Psoas muscle (tissue), 8 donors: ENCODE data around the gene TMEM14A. TPM values are rescaled to one million over a fixed set of nuclear protein-coding genes. Genes with fewer than 3 reads are reported as not detected.

Source experiments
- ATAC-seq, 4 donors: fragments of 200-7000 bp; cut with Tn5 transposase; one replicate each; pipeline ENCODE4 v1.9.1; 2020; ENCODE audit warnings: moderate library complexity in 3 of 4, mild to moderate bottlenecking in 2 of 4
- DNase-seq, 2 donors: peaks; one replicate each; pipeline ENCODE4 v3.0.0-alpha.2; 2020
- H3K27ac ChIP-seq: fragments of 200-600 bp; one replicate; pipeline ENCODE4 v1.8.0; 2022
- H3K27me3 ChIP-seq, 3 donors: fragments of 200-600 bp in 1 of 3; one replicate each; pipeline versions ENCODE4 v1.6.1 to v1.8.0; 2013 to 2022; ENCODE audit warnings: low read length in 2 of 3, mild to moderate bottlenecking in 2 of 3, moderate library complexity in 1 of 3; ENCODE audit not compliant: insufficient read depth in 3 of 3
- H3K36me3 ChIP-seq, 2 donors: fragments of 200-600 bp in 1 of 2; one replicate each; pipeline versions ENCODE4 v1.6.1 to v1.8.0; 2013 to 2022; ENCODE audit warnings: low read depth in 1 of 2, mild to moderate bottlenecking in 1 of 2, moderate library complexity in 1 of 2; ENCODE audit not compliant: insufficient read depth in 1 of 2
- H3K4me1 ChIP-seq: fragments of 200-600 bp; one replicate; pipeline ENCODE4 v1.8.0; 2022
- H3K4me3 ChIP-seq: fragments of 200-600 bp; one replicate; pipeline ENCODE4 v1.8.0; 2022; ENCODE audit warnings: mild to moderate bottlenecking
- H3K9me3 ChIP-seq: fragments of 200-600 bp; one replicate; pipeline ENCODE4 v1.8.0; 2022
- CTCF ChIP-seq: fragments of 200-600 bp; IDR thresholded peaks from one replicate; pipeline ENCODE4 v1.8.0; 2022; ENCODE audit warnings: antibody characterized with exemption
- WGBS, 3 donors: extraction: QIAGEN DNeasy Blood & Tissue Kit; methylation state at CpG; one replicate each; pipeline versions ENCODE4 v1.1.6 to v1.1.7; 2013; 5-methylcytosine and 5-hydroxymethylcytosine counted together
- intact Hi-C, 2 donors: fragments of 100-400 bp; cut with DNase I; formaldehyde crosslinking; loops; one replicate each; pipeline versions ENCODE4 v1.11.0 to v1.14.2; 2022
- polyA plus RNA-seq, 3 donors: library from polyadenylated mRNA; stranded (reverse); fragments of 200-250 nt; gene quantifications; one replicate each; pipeline ENCODE4 v1.2.3, GENCODE V29; 2013
- total RNA-seq, 4 donors: library from RNA; stranded (reverse); fragmentation: NEBNext Ultra II Directional in 2 of 4; extraction: Animal tissue kit (Norgen Biotek cat#: 25700) in 2 of 4; gene quantifications; one replicate each; pipeline versions ENCODE4 v1.2.1 to v1.2.4, GENCODE V29; 2021 to 2023
- donor health status: healthy with polysubstance abuse.
- donor health status: DM: no; HTN: no; CAD: no; lungs with moderate emphysema.
- donor health status: Bipolar disorder and iron deficiency.
- donor health status: healthy.
- donor health status: DM: yes; HTN: yes; CAD: no.
- donor health status: DM: no; HTN: no; CAD: no.
- donor health status: DM: no; HTN: no; CAD: no.
- donor health status: DM: yes; HTN: yes; CAD: no.

Gene TMEM14A
- total and polyA plus RNA-seq, 7 donors = 1.2 to 3.5 (median 2.7) TPM

GRCh38 chr6:52733172-52733571, 62.3 kb downstream of the TMEM14A start:
- no peaks in the 10 kb centered on the region for H3K36me3 ChIP-seq
- DNase-seq (no peak), ATAC-seq (no peak)
- no peaks in the 10 kb centered on the region for H3K4me1 ChIP-seq
- no peak overlapping the region for H3K27ac ChIP-seq
- intact Hi-C loops = no loop called here
- 100% methylated on average over 1 of the region's 1 CpG for WGBS, 3 donors
- no peaks in the 10 kb centered on the region for H3K27me3 ChIP-seq
- no peaks in the 10 kb centered on the region for H3K9me3 ChIP-seq
- no peak for TF ChIP-seq CTCF
- H3K4me3 ChIP-seq = no peak overlapping the region

DNA sequence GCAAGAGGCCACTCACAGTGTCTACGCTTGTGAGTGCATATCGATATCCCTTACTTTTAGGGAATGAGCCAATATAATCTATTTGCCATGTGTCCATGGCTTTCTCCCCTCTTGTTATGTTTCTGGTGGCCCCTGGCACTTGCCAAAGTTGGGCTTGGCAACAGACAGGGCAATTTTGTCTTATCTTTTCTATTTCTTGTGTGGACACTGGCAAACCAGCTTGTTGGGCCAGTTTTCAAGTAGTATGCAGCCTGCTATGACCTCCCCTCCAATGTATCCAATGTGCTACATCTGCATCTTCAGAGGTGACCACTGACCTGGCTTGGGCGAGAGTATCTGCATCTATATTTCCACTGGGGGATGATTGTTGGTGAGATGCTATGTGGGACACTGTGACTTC, 63.2 kb downstream of the TMEM14A start:
- 82 to 87% (median 85%) methylated on average over 3 of the region's 3 CpGs for WGBS, 3 donors
- no peak for TF ChIP-seq CTCF

GRCh38 chr6:52735071-52735470, 64.2 kb downstream of the TMEM14A start:
- no peaks in the 10 kb centered on the region for H3K4me1 ChIP-seq
- ATAC-seq = no peak
- no peaks in the 10 kb centered on the region for H3K9me3 ChIP-seq
- WGBS, 3 donors = 88 to 91% (median 90%) methylated on average over 5 to 6 of the region's 6 CpGs
- H3K27ac ChIP-seq = no peak overlapping the region
- TF ChIP-seq CTCF = no peak
- H3K4me3 ChIP-seq = no peak overlapping the region
- intact Hi-C loops = no loop called here
- H3K27me3 ChIP-seq = no peaks in the 10 kb centered on the region
- DNase-seq = no peak
- H3K36me3 ChIP-seq = no peaks in the 10 kb centered on the region

More for the DNA sequence above, 63.2 kb downstream of the TMEM14A start:
- intact Hi-C loops = no loop called here
- H3K4me3 ChIP-seq = no peak overlapping the region
- H3K4me1 ChIP-seq = no peaks in the 10 kb centered on the region
- ATAC-seq = no peak
- no peaks in the 10 kb centered on the region for H3K27me3 ChIP-seq
- H3K27ac ChIP-seq = no peak overlapping the region
- no peaks in the 10 kb centered on the region for H3K9me3 ChIP-seq
- DNase-seq = no peak
- no peaks in the 10 kb centered on the region for H3K36me3 ChIP-seq

DNA sequence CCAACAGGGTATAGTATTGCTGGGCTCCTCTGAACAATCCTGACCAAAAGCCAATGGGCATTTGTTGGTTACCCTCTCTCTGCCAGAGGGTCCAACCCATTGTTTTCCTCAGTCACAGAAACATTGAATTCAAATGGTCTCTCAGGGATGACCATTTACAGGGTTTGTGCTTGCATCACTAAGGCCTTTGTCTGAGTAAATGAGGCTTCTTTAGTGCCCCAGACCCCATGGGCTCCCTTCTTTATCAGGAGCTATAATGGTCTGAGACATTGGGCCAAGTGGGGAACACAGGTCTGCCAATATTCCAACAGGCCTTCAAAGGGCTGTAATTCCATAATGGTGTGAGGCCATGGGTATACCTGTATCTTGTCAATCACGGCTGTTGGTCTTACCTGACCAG, 65.2 kb downstream of the TMEM14A start:
- no peaks in the 10 kb centered on the region for H3K9me3 ChIP-seq
- DNase-seq (no peak), ATAC-seq (no peak)
- no peaks in the 10 kb centered on the region for H3K4me1 ChIP-seq
- no peak for TF ChIP-seq CTCF
- H3K27me3 ChIP-seq = no peaks in the 10 kb centered on the region
- WGBS, 3 donors = 78 to 87% (median 79%) methylated on average over 1 of the region's 1 CpG
- intact Hi-C loops = no loop called here
- no peak overlapping the region for H3K27ac ChIP-seq
- no peak overlapping the region for H3K4me3 ChIP-seq
- H3K36me3 ChIP-seq = no peaks in the 10 kb centered on the region

Other genes with a start within 250 kb of the TMEM14A start
- gene TRAM2, start 94.1 kb upstream of the TMEM14A start, total RNA-seq = 1 to 10 TPM; 3.4 to 5.7 (median 4.5) TPM
- 1 to 10 TPM; 2.1 to 4.5 (median 3.0) TPM for gene TRAM2, start 94.1 kb upstream of the TMEM14A start, polyA plus RNA-seq
- gene GSTA2, start 92.4 kb downstream of the TMEM14A start, total RNA-seq = not detected
- gene GSTA2, start 92.4 kb downstream of the TMEM14A start, polyA plus RNA-seq = under 1 TPM in 1 of 3 donors, not detected in 2; 0.04 TPM
- gene GSTA1, start 132.7 kb downstream of the TMEM14A start, total RNA-seq = 1 to 10 TPM in 1 of 4 donors, under 1 TPM in 1, not detected in 2; 0.39 to 1.6 TPM
- gene GSTA1, start 132.7 kb downstream of the TMEM14A start, polyA plus RNA-seq = under 1 TPM in 2 of 3 donors, not detected in 1; 0.10 to 0.35 TPM
- not detected for gene GSTA5, start 169.7 kb downstream of the TMEM14A start, total RNA-seq
- gene GSTA5, start 169.7 kb downstream of the TMEM14A start, polyA plus RNA-seq = not detected
- not detected for gene GSTA3, start 238.6 kb downstream of the TMEM14A start, total RNA-seq
- gene GSTA3, start 238.6 kb downstream of the TMEM14A start, polyA plus RNA-seq = not detected